A673 (cell line): ENCODE results near the gene GNG3. TPM values are rescaled to one million over a fixed set of nuclear protein-coding genes. Genes with fewer than 3 reads are reported as not detected.
A peak's percentile ranks its signal among the peaks of the same experiment; 100 is the strongest.
"Not testable (repeated sequence)": the region's sequence is repeated elsewhere in the genome, so short reads cannot be mapped to it uniquely, and the experiment has no call there.

ENCODE experiments used
- BruUV-seq: library from RNA; stranded (reverse); fragments of 400-500 nt; replicated peaks from 2 replicates; lab custom pipeline; 2021; lab: Mats Ljungman, UMichigan
- CTCF ChIA-PET: fragments of 300-600 bp; sonication (Branson Sonifier 250); formaldehyde crosslinking; loops from one replicate; lab custom pipeline; 2022; ENCODE audit warnings: antibody characterized with exemption; lab: Charles Lee
- POLR2A ChIA-PET: fragments of 300-600 bp; sonication (Branson Sonifier 250); formaldehyde crosslinking; loops from one replicate; lab custom pipeline; 2022; ENCODE audit warnings: antibody characterized with exemption; ENCODE audit not compliant: low non-redundant PET; lab: Charles Lee
- DNase-seq: peaks from one replicate; pipeline ENCODE4 v3.0.0-alpha.2; 2015; ENCODE audit warnings: low spot score
- H3K27ac ChIP-seq: fragments of 200-600 bp; sonication (generic); 2 replicates; pipeline ENCODE4 v1.5.1; 2016; ENCODE audit warnings: mixed run types, low read depth, mild to moderate bottlenecking, mixed read lengths, antibody characterized with exemption, low read length; ENCODE audit not compliant: poor library complexity, severe bottlenecking
- H3K27me3 ChIP-seq: fragments of 200-600 bp; sonication (generic); replicated peaks from 2 replicates; pipeline ENCODE4 v1.6.1; 2017; ENCODE audit warnings: mixed run types, low read depth, mild to moderate bottlenecking, mixed read lengths, antibody characterized with exemption, low read length; ENCODE audit not compliant: insufficient read depth, poor library complexity
- H3K36me3 ChIP-seq: fragments of 200-600 bp; sonication (generic); 2 replicates; pipeline ENCODE4 v1.6.1; 2016; ENCODE audit warnings: mixed run types, mild to moderate bottlenecking, mixed read lengths, antibody characterized with exemption, low read length; ENCODE audit not compliant: insufficient read depth, poor library complexity, severe bottlenecking
- H3K4me1 ChIP-seq: fragments of 200-600 bp; sonication (generic); 2 replicates; pipeline ENCODE4 v1.6.1; 2017; ENCODE audit warnings: mixed run types, mild to moderate bottlenecking, mixed read lengths, antibody characterized with exemption, low read length; ENCODE audit not compliant: insufficient read depth, poor library complexity, severe bottlenecking
- H3K4me3 ChIP-seq: fragments of 200-600 bp; sonication (generic); 2 replicates; pipeline ENCODE4 v1.5.1; 2016; ENCODE audit warnings: low read depth, mixed run types, mild to moderate bottlenecking, mixed read lengths, low read length; ENCODE audit not compliant: poor library complexity, severe bottlenecking
- H3K9me3 ChIP-seq: fragments of 200-600 bp; sonication (generic); 2 replicates; pipeline ENCODE4 v1.6.1; 2016; ENCODE audit warnings: mixed run types, low read depth, mild to moderate bottlenecking, mixed read lengths, antibody characterized with exemption, low read length; ENCODE audit not compliant: poor library complexity, severe bottlenecking
- CTCF ChIP-seq: fragments of 300-800, 200-600 bp; sonication (generic); conservative IDR thresholded peaks from 2 replicates; pipeline ENCODE4 v1.5.1; 2017; ENCODE audit warnings: low read depth, mild to moderate bottlenecking, antibody characterized with exemption, low read length, moderate library complexity, mixed read lengths
- EZH2 ChIP-seq: fragments of 200-600 bp; sonication (generic); IDR thresholded peaks from 2 replicates; pipeline ENCODE4 v1.6.1; 2017; ENCODE audit warnings: borderline replicate concordance, low read depth, mild to moderate bottlenecking, mixed read lengths, antibody characterized with exemption, low read length; ENCODE audit not compliant: poor library complexity, severe bottlenecking
- intact Hi-C: fragments of 100-400 bp; cut with micrococcal nuclease; formaldehyde crosslinking; loops from one replicate; pipeline ENCODE4 v1.10.0; 2022; ENCODE audit not compliant: unreplicated experiment
- total RNA-seq: library from RNA; stranded (reverse); gene quantifications from 2 replicates; pipeline ENCODE4 v1.2.3, GENCODE V29; 2021

The GNG3 gene
- total RNA-seq, 1 experiment from 2014 or later, result 0.45 TPM

- peak within 1 kb of the TSS; percentile 86 for H3K4me3 ChIP-seq
- peaks cover 11% of the 10 kb centered on the region for H3K4me1 ChIP-seq
- ChIA-PET CTCF (interaction anchor here (0.6 kb wide), 1 partner anchor 8 kb away, joined by 3 read pairs; no protein-coding TSS in a partner anchor), POLR2A (no interaction called here)
- peak; percentile 98 for DNase-seq
- no peaks in the 10 kb centered on the region for H3K9me3 ChIP-seq
- intact Hi-C loops, result loop anchor here (1.0 to 5.0 kb wide), 3 partner anchors 44 to 902 kb away; partner anchors contain the start of gene TAF6L
- H3K27ac ChIP-seq, result peak within 1 kb of the TSS; percentile 98
- TSS peak; percentile 75 for BruUV-seq
- TF ChIP-seq EZH2 (no peak), CTCF (no peak)
- H3K27me3 ChIP-seq, result no peaks in the 10 kb centered on the region
- peaks cover 25% of the 10 kb centered on the region for H3K36me3 ChIP-seq
Measured at GRCh38 chr11:62728171-62728988, 20.9 kb downstream of the GNG3 start, which contains the start of gene TTC9C. TSS of gene TTC9C (plus strand) at chr11:62728486. CDS start at chr11:62728849, 363 bp downstream.

- BruUV-seq, CTCF ChIA-PET, DNase-seq, H3K9me3 ChIP-seq, POLR2A ChIA-PET, H3K4me1 ChIP-seq, H3K27me3 ChIP-seq: not testable (repeated sequence)
- peak overlapping the region; percentile 86 for H3K4me3 ChIP-seq
- H3K36me3 ChIP-seq, result peaks cover 29% of the 10 kb centered on the region
- H3K27ac ChIP-seq, result peak overlapping the region; percentile 38
- intact Hi-C loops, result loop anchor here (5.0 kb wide), 2 partner anchors 127 to 292 kb away; no protein-coding TSS in a partner anchor
Measured at GRCh38 chr11:62730076-62730475, 22.6 kb downstream of the GNG3 start.

DNA sequence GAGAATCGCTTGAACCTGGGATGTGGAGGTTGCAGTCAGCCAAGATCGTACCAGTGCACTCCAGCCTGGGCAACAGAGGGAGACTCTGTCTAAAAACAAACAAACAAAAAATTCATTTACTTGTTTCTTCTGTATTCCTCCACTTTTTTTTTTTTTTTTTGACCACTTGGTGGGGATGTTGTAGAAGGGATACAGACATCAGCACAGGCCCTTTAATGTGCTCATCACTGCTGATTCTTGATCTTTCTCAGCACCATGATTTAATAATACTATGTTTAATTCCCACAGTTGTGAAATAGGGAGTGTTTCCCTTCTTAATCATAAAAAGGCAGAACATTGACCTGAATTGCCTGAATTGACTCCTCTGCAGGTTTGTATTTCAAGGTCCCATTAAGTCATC lies 25.4 kb downstream of the GNG3 start:
- TF ChIP-seq CTCF (peak; percentile 46; the same call in 1 of the 2 replicates), EZH2 (no peak)
- peak; percentile 65 for DNase-seq
- H3K9me3 ChIP-seq, result no peaks in the 10 kb centered on the region
- POLR2A ChIA-PET, result no interaction called here
- no peak overlapping the region for H3K4me3 ChIP-seq
- H3K27me3 ChIP-seq, result no peaks in the 10 kb centered on the region
- H3K27ac ChIP-seq, result no peak overlapping the region
- CTCF ChIA-PET, result no interaction called here
- intact Hi-C loops, result loop anchor here (5.0 kb wide), 2 partner anchors 124 to 289 kb away; no protein-coding TSS in a partner anchor
- no TSS peak for BruUV-seq
- peaks cover 7% of the 10 kb centered on the region for H3K4me1 ChIP-seq
- H3K36me3 ChIP-seq, result peaks cover 37% of the 10 kb centered on the region
